Mesodermal cell (in vitro differentiated cells): ENCODE results near the gene SESN2.
A peak's percentile ranks its signal among the peaks of the same experiment; 100 is the strongest.

Source experiments
- H3K27ac ChIP-seq: 2 replicates; pipeline ENCODE4 v1.7.0; 2013; ENCODE audit warnings: mild to moderate bottlenecking, low read depth, low read length, moderate library complexity; ENCODE audit not compliant: severe bottlenecking
- H3K36me3 ChIP-seq: 2 replicates; pipeline ENCODE4 v1.7.1; 2013; ENCODE audit warnings: mild to moderate bottlenecking, low read length, moderate library complexity; ENCODE audit not compliant: control insufficient read depth, insufficient read depth
- H3K4me1 ChIP-seq: one replicate; pipeline ENCODE4 v1.7.1; 2013; ENCODE audit warnings: mild to moderate bottlenecking, low read length; ENCODE audit not compliant: insufficient read depth, control insufficient read depth, poor library complexity, severe bottlenecking
- H3K4me3 ChIP-seq: 2 replicates; pipeline ENCODE4 v1.7.0; 2013; ENCODE audit warnings: low read length, control low read depth, mild to moderate bottlenecking; ENCODE audit not compliant: insufficient read depth, poor library complexity, severe bottlenecking; ENCODE audit errors: extremely low read depth
- H3K9me3 ChIP-seq: 2 replicates; pipeline ENCODE4 v1.7.1; 2013; ENCODE audit warnings: mild to moderate bottlenecking, low read length, moderate library complexity; ENCODE audit not compliant: control insufficient read depth
- WGBS, 2 experiments: methylation state at CpG; one replicate each; pipeline ENCODE4 v1.1.5; 2013; ENCODE audit warnings: missing lambda C conversion rate in 2 of 2; ENCODE audit not compliant: insufficient coverage in 2 of 2; 5-methylcytosine and 5-hydroxymethylcytosine counted together

The SESN2 gene

DNA sequence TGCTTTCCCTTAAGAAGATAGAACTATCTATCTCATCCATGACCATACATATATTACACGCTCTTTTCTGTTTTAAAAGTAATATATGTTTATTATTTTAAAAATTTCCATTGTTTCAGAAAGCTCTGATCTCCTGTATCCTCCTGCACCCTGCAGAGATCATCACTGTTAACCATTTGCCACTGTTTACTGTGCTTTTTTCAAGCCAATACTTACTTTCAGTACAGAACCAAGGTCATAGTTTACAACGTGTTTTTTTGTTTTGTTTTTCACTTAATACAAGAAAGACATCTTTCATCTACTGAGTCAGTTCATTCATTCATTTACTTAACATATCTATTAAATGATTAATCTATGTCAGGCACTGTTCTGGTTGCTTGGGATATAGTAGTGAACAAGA lies 10.2 kb downstream of the SESN2 start:
- no CpG with 5 or more reads among the region's 2 CpGs for WGBS, 2 experiments
- Histone ChIP-seq H3K36me3 (peaks cover 64% of the 10 kb centered on the region), H3K4me1 (peaks cover 37% of the 10 kb centered on the region), H3K27ac (no peak overlapping the region), H3K9me3 (no peaks in the 10 kb centered on the region), H3K4me3 (no peak overlapping the region)

GRCh38 chr1:28272215-28272852 lies 13.0 kb downstream of the SESN2 start:
- H3K9me3 ChIP-seq: no peaks in the 10 kb centered on the region
- peaks cover 27% of the 10 kb centered on the region for H3K4me1 ChIP-seq
- no peak overlapping the region for H3K4me3 ChIP-seq
- H3K27ac ChIP-seq: no peak overlapping the region
- WGBS, 2 experiments: 97 to 98% methylated on average over 13 to 14 of the region's 20 CpGs
- H3K36me3 ChIP-seq: peaks cover 90% of the 10 kb centered on the region

DNA sequence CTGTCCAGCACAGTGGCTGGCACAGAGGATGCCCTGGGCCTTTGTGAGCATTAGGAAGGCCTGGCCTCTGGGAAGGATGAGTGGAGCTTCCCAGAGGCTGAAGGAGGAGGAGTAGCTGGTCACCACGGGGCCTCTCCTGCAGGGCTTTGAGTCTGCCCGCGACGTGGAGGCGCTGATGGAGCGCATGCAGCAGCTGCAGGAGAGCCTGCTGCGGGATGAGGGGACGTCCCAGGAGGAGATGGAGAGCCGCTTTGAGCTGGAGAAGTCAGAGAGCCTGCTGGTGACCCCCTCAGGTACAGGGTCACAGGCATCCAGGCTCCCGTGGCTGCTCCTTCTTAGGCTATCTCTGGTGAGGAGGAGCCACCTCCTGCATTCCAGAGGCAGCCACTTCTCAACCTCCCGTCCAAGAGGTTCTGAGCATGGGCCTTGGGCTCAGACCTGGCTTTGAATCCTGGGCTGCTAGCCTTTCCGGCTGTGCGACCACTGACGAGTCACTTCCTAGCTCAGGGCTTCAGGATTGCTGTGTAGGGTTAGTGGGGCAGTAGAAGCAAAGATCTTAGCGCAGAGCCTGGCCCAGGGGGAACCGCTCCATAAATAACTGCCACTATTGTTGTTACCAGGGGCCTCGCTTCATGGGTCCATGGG lies 14.0 kb downstream of the SESN2 start:
- Histone ChIP-seq H3K27ac (peak overlapping the region; percentile 17), H3K36me3 (peaks cover 95% of the 10 kb centered on the region), H3K4me1 (peaks cover 27% of the 10 kb centered on the region), H3K4me3 (no peak overlapping the region), H3K9me3 (no peaks in the 10 kb centered on the region)
- WGBS, 2 experiments: 85 to 86% methylated on average over 12 to 13 of the region's 17 CpGs

DNA sequence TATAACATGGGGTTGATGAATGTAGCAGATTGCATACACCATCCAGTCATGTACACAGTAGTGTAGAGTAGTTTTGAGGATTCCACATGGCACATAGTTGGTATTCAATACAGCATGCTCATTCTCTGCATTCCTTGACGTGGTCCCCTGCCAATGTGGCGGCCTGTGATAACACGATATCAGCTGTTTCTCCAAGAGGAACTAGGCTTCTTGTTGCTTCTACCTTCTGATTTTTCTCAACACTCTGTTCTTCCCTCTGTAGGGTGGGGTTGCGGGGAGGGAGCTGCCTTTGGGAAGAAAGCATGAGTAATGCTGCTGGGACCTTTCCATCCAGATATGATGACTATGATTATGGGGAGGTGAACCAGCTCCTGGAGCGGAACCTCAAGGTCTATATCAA lies 19.4 kb downstream of the SESN2 start:
- Histone ChIP-seq H3K4me3 (no peak overlapping the region), H3K27ac (no peak overlapping the region), H3K4me1 (peaks cover 5% of the 10 kb centered on the region), H3K9me3 (no peaks in the 10 kb centered on the region), H3K36me3 (peaks cover 94% of the 10 kb centered on the region)
- 92 to 100% methylated on average over 3 of the region's 5 CpGs for WGBS, 2 experiments

GRCh38 chr1:28279721-28280120 lies 20.4 kb downstream of the SESN2 start:
- Histone ChIP-seq H3K27ac (no peak overlapping the region), H3K4me3 (no peak overlapping the region), H3K36me3 (peaks cover 84% of the 10 kb centered on the region), H3K4me1 (no peaks in the 10 kb centered on the region), H3K9me3 (no peaks in the 10 kb centered on the region)
- WGBS, 2 experiments: 97% methylated on average over 7 of the region's 7 CpGs

DNA sequence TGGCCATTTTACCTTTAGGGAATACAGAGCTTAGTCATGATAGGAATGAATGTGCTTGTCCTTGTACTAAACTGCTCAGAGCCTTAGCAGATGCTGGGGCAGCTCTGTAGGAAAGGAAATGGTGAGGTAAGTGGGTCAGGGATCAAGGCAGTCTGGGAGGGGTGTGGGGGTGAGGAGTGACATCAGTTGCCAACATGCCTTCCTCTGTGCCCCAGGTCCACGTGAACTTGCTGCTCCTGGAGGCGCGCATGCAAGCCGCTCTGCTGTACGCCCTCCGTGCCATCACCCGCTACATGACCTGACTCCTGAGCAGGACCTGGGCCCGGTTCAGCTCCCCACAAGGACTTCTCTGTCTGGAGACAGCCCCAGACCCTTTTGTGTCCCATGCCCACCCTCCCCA lies 21.2 kb downstream of the SESN2 start:
- Histone ChIP-seq H3K36me3 (peaks cover 77% of the 10 kb centered on the region), H3K4me3 (no peak overlapping the region), H3K9me3 (no peaks in the 10 kb centered on the region), H3K4me1 (no peaks in the 10 kb centered on the region), H3K27ac (no peak overlapping the region)
- WGBS, 2 experiments: 100% methylated on average over 6 to 7 of the region's 8 CpGs

GRCh38 chr1:28280977-28281381 lies 21.7 kb downstream of the SESN2 start:
- Histone ChIP-seq H3K36me3 (peaks cover 72% of the 10 kb centered on the region), H3K4me1 (no peaks in the 10 kb centered on the region), H3K9me3 (no peaks in the 10 kb centered on the region), H3K27ac (no peak overlapping the region), H3K4me3 (no peak overlapping the region)
- WGBS, 2 experiments: 92 to 93% methylated on average over 3 to 4 of the region's 5 CpGs

- WGBS, 2 experiments: 90 to 92% methylated on average over 13 to 14 of the region's 14 CpGs
- H3K36me3 ChIP-seq: peaks cover 66% of the 10 kb centered on the region
- no peaks in the 10 kb centered on the region for H3K9me3 ChIP-seq
- H3K27ac ChIP-seq: no peak overlapping the region
- H3K4me1 ChIP-seq: no peaks in the 10 kb centered on the region
- H3K4me3 ChIP-seq: no peak overlapping the region
Observed at GRCh38 chr1:28281608-28282425, 22.5 kb downstream of the SESN2 start.

- H3K9me3 ChIP-seq: no peaks in the 10 kb centered on the region
- H3K36me3 ChIP-seq: peaks cover 57% of the 10 kb centered on the region
- no peak overlapping the region for H3K27ac ChIP-seq
- H3K4me3 ChIP-seq: no peak overlapping the region
- no peaks in the 10 kb centered on the region for H3K4me1 ChIP-seq
- 95 to 99% methylated on average over 9 to 13 of the region's 14 CpGs for WGBS, 2 experiments
Observed at GRCh38 chr1:28282426-28283407, 23.4 kb downstream of the SESN2 start.

DNA sequence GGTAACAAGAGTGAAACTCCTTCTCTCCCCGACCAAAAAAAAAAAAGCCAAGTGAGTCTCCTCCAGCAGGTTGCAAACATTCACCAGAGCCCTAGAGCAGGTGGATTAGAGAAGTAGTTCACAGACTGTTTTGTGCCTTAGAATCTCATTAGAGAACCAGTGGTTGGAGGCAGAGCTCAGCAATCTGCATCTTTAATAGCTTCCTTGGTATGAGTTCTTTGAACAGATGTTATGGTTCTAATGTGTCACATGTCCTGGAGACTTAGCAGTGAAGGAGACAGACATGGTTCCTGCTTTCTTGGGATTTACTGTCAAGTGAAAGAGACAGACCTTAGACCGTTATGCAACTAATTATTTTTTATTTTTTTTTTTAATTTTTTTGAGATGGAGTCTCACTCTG lies 26.8 kb downstream of the SESN2 start:
- no CpG with 5 or more reads among the region's 2 CpGs for WGBS, 2 experiments
- Histone ChIP-seq H3K4me3 (no peak overlapping the region), H3K4me1 (no peaks in the 10 kb centered on the region), H3K9me3 (no peaks in the 10 kb centered on the region), H3K36me3 (peaks cover 23% of the 10 kb centered on the region), H3K27ac (no peak overlapping the region)
